ENCODE results near the gene AMD1.

The AMD1 gene

DNA sequence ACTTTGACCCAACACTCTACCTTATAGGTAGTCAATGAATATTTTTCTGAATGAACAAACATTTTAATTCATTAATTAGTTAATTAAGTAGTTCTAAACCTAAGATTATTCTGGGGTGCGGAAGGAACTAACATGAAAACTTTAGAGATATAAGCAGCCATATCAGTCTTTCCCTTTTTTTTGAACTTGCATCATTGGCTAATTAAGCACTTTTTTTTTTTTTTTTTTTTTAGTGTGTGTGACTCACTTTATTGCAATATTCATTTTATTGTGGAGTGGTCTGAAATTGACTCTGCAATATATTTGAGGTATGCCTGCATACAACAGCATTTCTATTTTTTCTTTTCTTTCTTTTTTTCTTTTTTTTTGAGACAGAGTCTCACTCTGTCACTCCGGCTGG lies 21.8 kb upstream of the AMD1 start:
- TF ChIP-seq, protein P1, sequence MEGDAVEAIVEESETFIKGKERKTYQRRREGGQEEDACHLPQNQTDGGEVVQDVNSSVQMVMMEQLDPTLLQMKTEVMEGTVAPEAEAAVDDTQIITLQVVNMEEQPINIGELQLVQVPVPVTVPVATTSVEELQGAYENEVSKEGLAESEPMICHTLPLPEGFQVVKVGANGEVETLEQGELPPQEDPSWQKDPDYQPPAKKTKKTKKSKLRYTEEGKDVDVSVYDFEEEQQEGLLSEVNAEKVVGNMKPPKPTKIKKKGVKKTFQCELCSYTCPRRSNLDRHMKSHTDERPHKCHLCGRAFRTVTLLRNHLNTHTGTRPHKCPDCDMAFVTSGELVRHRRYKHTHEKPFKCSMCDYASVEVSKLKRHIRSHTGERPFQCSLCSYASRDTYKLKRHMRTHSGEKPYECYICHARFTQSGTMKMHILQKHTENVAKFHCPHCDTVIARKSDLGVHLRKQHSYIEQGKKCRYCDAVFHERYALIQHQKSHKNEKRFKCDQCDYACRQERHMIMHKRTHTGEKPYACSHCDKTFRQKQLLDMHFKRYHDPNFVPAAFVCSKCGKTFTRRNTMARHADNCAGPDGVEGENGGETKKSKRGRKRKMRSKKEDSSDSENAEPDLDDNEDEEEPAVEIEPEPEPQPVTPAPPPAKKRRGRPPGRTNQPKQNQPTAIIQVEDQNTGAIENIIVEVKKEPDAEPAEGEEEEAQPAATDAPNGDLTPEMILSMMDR (IDR thresholded peaks at IDR 0.05) = no peak

DNA sequence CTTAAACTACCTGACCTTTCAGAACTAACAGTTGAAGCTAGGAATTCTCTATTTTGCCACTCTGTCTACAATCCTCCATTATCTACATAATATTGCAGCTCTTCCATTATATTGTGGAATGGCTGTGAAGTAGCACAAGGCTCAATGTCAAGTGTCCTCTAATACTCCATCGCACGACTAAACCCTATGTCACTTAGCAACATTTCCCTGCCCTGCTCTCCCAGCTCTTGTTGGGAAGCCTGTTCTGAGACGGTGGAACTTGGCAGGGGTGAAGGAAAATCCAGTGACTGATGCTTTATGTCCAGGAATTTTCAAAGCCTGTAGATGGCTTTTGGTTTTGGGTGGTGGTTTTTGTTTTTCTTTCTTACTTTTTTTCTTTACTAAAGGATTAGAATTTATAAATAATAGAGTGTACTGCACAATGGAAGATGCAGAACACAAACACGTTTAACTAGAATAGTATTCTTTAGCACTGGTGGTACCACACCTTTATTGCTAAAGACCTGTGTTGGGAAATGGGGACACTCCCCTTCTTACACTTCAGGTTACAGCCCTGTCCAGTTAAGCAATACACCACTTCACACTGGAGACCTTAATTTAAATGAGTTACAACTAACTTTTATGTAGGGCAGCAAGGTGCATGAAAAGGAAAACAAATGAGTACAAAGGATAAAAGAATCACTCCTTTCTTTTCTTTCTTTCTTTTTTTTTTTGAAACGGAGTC lies 20.7 kb upstream of the AMD1 start:
- TF ChIP-seq, protein P1 (IDR thresholded peaks at IDR 0.05) = no peak

DNA sequence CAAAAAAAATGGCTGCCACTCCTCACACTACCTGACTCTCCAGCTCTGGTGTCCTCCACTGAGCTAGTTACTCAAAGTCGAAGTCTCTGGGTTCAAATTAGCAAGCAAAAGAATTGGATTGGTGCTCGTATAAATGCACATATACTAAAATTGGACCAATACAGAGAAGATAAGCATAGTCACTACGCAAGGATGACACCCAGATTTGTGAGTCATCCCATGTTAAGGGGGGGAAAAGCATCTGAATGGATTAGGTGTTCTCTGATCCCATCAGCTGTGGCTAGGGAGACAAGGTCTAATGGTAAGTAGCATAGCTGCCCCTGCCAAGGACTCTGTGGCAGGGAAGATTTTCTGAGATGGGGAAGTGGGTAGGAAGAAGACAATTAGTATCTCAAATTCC lies 18.3 kb upstream of the AMD1 start:
- TF ChIP-seq, protein P1 (IDR thresholded peaks at IDR 0.05) = no peak

DNA sequence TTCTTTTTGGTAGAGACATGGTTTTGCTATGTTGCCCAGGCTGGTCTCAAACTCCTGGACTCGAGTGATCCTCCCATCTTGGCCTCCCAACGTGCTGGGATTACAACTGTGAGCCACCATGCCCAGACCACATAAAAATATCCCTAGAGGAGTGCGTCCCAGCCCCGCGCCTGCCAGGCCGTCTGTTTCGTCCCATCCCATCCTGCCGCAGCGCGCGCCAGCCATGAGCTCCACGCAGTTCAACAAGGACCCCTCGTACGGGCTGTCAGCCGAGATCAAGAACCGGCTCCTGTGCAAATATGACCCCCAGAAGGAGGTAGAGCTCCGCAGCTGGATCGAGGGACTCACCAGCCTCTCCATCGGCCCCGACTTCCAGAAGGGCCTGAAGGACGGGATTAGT lies 16.6 kb upstream of the AMD1 start:
- TF ChIP-seq, protein P1 (IDR thresholded peaks at IDR 0.05) = no peak

DNA sequence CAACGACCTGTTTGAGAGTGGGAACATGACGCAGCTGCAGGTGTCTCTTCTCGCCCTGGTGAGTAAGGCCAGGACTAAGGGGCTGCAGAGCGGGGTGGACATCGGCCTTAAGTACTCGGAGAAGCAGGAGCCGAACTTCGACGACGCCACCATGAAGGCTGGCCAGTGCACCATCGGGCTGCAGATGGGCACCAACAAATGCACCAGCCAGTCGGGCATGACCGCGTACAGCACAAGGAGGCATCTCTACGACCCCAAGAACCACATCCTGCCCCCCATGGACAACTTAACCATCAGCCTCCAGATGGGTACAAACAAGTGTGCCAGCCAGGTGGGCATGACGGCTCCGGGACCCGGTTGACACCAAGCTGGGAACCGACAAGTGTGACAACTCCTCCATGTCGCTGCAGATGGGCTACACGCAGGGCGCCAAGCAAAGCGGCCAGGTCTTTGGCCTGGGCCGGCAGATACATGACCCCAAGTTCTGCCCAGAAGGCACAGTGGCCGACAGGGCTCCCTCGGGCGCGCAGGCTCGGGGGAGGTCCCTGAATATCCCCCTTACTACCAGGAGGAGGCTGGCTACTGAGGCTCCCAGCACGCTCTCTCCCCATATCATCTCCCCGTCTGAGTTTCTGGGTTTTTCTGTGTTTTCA lies 15.9 kb upstream of the AMD1 start:
- TF ChIP-seq, protein P1 (IDR thresholded peaks at IDR 0.05) = no peak

DNA sequence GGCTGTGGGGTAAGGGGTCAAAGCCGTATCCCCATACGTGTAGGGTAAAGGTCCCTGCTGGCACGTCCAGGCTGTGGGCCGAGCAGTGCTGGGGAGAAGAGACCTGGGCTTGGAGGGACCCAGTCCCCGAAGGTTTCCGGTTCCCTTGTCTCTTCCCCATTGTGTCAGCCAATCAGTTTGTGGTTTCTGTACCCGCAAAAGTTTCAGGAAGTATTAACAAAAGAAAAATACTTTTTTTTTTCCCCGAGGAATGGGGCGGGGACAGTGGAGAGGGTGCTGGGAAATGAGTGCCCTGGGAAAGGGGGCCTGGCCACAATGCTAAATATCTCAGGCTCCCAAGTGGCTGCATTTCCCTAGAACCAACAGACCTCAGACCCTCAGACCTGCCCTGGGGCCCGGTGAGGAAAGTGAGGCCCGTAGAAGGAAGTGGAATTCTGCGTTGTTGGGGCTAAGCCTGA lies 15.2 kb upstream of the AMD1 start:
- TF ChIP-seq, protein P1 (IDR thresholded peaks at IDR 0.05) = no peak

DNA sequence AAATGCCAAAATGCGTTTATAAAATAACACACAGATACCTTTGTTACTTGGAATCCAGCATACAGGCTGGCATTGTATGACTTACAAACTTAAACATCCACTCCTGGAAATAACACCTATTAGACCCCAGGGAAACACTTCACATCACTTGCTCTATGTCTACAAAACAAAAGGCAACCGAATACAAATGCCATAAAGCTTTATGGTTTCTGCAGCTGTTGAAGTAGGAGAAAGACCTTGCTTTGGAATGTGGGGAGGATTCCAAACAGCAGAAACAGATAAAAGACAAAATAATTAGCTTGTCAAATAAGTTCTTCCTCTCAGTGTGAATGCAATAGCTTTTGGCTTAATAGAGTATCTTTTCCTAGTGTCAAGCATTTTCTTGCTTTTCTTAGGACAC lies 9.8 kb upstream of the AMD1 start:
- TF ChIP-seq, protein P1 (IDR thresholded peaks at IDR 0.05) = no peak
